PC-9 (cell line): ENCODE measurements around the gene DNAH2. TPM values are rescaled to one million over a fixed set of nuclear protein-coding genes. Genes with fewer than 3 reads are reported as not detected.

ENCODE experiments used
- BruUV-seq: library from RNA; stranded (reverse); fragments of 400-500 nt; replicated peaks from 2 replicates; lab custom pipeline; 2021; lab: Mats Ljungman, UMichigan
- CTCF ChIA-PET: fragments of 300-600 bp; sonication (Branson Sonifier 250); formaldehyde crosslinking; loops from one replicate; lab custom pipeline; 2022; ENCODE audit warnings: antibody characterized with exemption; lab: Charles Lee
- POLR2A ChIA-PET: fragments of 300-600 bp; sonication (Branson Sonifier 250); formaldehyde crosslinking; loops from one replicate; lab custom pipeline; 2022; ENCODE audit warnings: antibody characterized with exemption; ENCODE audit not compliant: unreplicated experiment; lab: Charles Lee
- DNase-seq, 2 experiments: peaks; one replicate each; pipeline versions ENCODE4 v3.0.0 to v3.0.0-alpha.2; 2015 to 2022; ENCODE audit warnings: mixed read lengths in 1 of 2
- H2AFZ ChIP-seq: fragments of 200-600 bp; sonication (generic); 2 replicates; pipeline ENCODE4 v1.8.1; 2017; ENCODE audit warnings: antibody characterized with exemption
- H3F3A ChIP-seq: fragments of 200-600 bp; sonication (generic); 2 replicates; pipeline ENCODE4 v1.8.1; 2017; ENCODE audit warnings: antibody characterized with exemption, mild to moderate bottlenecking, low read depth; ENCODE audit not compliant: insufficient read depth
- H3K27ac ChIP-seq: fragments of 200-600 bp; sonication (generic); 2 replicates; pipeline ENCODE4 v1.6.1; 2016; ENCODE audit warnings: mixed run types
- H3K27me3 ChIP-seq: fragments of 200-600 bp; sonication (generic); 2 replicates; pipeline ENCODE4 v1.6.1; 2016; ENCODE audit warnings: low read depth, mixed run types; ENCODE audit not compliant: insufficient read depth
- H3K36me3 ChIP-seq: fragments of 200-600 bp; sonication (generic); 2 replicates; pipeline ENCODE4 v1.6.1; 2016; ENCODE audit warnings: low read depth, mixed run types
- H3K4me1 ChIP-seq: fragments of 200-600 bp; sonication (generic); replicated peaks from 2 replicates; pipeline ENCODE4 v1.6.1; 2016; ENCODE audit warnings: mixed run types; ENCODE audit not compliant: insufficient read depth
- H3K4me2 ChIP-seq: fragments of 200-600 bp; sonication (generic); 2 replicates; pipeline ENCODE4 v1.6.1; 2017; ENCODE audit warnings: mixed run types
- H3K4me3 ChIP-seq: fragments of 200-600 bp; sonication (generic); 2 replicates; pipeline ENCODE4 v1.6.1; 2016; ENCODE audit warnings: mixed run types
- H3K79me2 ChIP-seq: fragments of 200-600 bp; sonication (generic); 2 replicates; pipeline ENCODE4 v1.6.1; 2017; ENCODE audit warnings: low read depth, mixed run types
- H3K9me2 ChIP-seq: fragments of 200-600 bp; sonication (generic); 2 replicates; pipeline ENCODE4 v1.8.1; 2017; ENCODE audit warnings: mild to moderate bottlenecking; ENCODE audit not compliant: insufficient read depth
- H3K9me3 ChIP-seq: fragments of 200-600 bp; sonication (generic); 2 replicates; pipeline ENCODE4 v1.8.1; 2016; ENCODE audit warnings: low read depth; ENCODE audit not compliant: insufficient read depth
- H4K20me1 ChIP-seq: fragments of 200-600 bp; sonication (generic); 2 replicates; pipeline ENCODE4 v1.8.1; 2017; ENCODE audit not compliant: insufficient read depth
- EZH2 ChIP-seq: fragments of 200-600 bp; sonication (generic); IDR thresholded peaks from 2 replicates; pipeline ENCODE4 v1.8.0; 2017; ENCODE audit warnings: antibody characterized with exemption, low read depth
- intact Hi-C: fragments of 100-400 bp; cut with micrococcal nuclease; formaldehyde crosslinking; loops from one replicate; pipeline ENCODE4 v1.10.0; 2022; ENCODE audit not compliant: unreplicated experiment
- total RNA-seq: library from RNA; stranded (reverse); gene quantifications from 2 replicates; pipeline ENCODE4 v1.2.3, GENCODE V29; 2021
- TF ChIP-seq, protein P1 (sequence below): fragments of 200-600 bp; sonication (generic); conservative IDR thresholded peaks from 2 replicates; pipeline ENCODE4 v1.6.1; 2017; ENCODE audit warnings: mixed run types, antibody characterized with exemption, mild to moderate bottlenecking, moderate library complexity

Gene DNAH2
- total RNA-seq, 1 experiment from 2014 or later = 10.6 TPM

DNA sequence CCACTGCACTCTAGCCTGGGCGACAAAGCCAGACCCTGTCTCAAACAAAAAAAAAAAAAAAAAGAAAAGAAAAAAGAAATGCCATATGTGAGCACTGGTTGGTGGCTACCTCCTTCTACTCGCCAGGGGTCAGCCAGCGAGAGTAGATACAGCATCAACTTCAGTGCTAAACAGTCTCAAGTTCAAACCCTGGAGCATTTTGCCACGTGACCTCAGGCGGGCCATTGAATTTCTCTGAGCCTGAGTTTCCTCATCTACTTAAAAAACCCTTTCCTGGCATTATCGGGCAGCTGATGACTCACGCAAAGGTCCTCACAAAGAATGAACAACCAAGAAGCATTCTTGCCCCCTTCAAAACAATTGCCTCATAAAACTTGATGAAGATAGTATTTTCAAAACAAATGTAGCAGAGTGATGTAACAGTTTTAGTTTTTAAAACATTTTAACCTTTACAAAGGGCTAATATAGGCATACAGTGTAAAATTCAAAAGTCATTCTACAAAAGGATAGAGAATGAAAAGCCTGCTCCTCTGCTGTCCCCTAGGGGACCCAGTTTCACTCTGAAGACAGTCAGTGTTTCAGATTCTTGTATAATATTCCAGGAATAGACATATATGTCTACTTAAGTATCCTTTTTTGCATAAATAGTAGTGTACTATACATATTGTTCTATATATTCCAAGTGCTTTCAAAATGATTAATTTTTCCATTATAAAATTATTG, 28.4 kb downstream of the DNAH2 start:
- no TSS peak for BruUV-seq
- DNase-seq = peak; percentile 80 to 87
- intact Hi-C loops = loop anchor here (1.0 to 5.0 kb wide), 3 partner anchors 36 to 371 kb away; partner anchors contain the start of gene ALOXE3

DNA sequence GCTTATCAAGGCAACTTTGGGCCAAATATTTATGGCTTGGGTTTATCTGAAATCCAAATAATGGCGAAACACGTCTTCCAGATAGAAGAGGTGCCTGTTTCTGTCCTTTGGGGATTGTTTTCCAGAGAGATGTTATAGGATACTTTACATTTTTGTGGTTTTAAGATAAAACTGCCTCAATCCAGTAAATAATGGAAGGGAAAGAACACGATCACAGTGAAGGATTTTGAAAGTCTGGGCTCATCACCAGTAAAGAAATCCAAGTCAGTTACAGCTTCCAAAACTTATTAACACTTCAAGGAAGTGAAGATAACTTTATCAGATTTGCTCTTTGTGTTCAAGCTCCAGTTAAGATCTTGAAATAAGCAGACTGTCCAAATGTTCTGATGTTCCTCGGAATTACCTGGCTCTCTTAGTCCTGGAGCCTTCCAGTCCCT, 30.1 kb downstream of the DNAH2 start:
- 0 out of 2 replicates have a peak overlapping the region, but pooled peaks have one; percentile 19 for H3K27ac ChIP-seq
- no peaks in the 10 kb centered on the region for H3K36me3 ChIP-seq
- H3K4me3 ChIP-seq = no peak overlapping the region

More for the DNA sequence above, 28.4 kb downstream of the DNAH2 start:
- Histone ChIP-seq H3K79me2 (no peaks in the 10 kb centered on the region), H3F3A (peaks cover 43% of the 10 kb centered on the region), H3K27ac (peak overlapping the region; percentile 76), H3K4me3 (no peak overlapping the region), H3K4me1 (peaks cover 57% of the 10 kb centered on the region), H3K36me3 (no peaks in the 10 kb centered on the region), H3K4me2 (peak overlapping the region; percentile 45), H3K9me3 (no peaks in the 10 kb centered on the region), H4K20me1 (no peaks in the 10 kb centered on the region), H3K27me3 (no peaks in the 10 kb centered on the region), H3K9me2 (no peaks in the 10 kb centered on the region), H2AFZ (no peak overlapping the region)
- TF ChIP-seq, protein P1, sequence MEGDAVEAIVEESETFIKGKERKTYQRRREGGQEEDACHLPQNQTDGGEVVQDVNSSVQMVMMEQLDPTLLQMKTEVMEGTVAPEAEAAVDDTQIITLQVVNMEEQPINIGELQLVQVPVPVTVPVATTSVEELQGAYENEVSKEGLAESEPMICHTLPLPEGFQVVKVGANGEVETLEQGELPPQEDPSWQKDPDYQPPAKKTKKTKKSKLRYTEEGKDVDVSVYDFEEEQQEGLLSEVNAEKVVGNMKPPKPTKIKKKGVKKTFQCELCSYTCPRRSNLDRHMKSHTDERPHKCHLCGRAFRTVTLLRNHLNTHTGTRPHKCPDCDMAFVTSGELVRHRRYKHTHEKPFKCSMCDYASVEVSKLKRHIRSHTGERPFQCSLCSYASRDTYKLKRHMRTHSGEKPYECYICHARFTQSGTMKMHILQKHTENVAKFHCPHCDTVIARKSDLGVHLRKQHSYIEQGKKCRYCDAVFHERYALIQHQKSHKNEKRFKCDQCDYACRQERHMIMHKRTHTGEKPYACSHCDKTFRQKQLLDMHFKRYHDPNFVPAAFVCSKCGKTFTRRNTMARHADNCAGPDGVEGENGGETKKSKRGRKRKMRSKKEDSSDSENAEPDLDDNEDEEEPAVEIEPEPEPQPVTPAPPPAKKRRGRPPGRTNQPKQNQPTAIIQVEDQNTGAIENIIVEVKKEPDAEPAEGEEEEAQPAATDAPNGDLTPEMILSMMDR = peak; percentile 28
- TF ChIP-seq EZH2 = no peak
- ChIA-PET POLR2A (interaction anchor here (0.7 kb wide), 1 partner anchor 22 kb away, joined by 3 read pairs; no protein-coding TSS in a partner anchor), CTCF (interaction anchor here (0.6 kb wide), 1 partner anchor 34 kb away, joined by 7 read pairs; no protein-coding TSS in a partner anchor)

GRCh38 chr17:7748076-7748775, 30.7 kb downstream of the DNAH2 start:
- Histone ChIP-seq H3K4me3 (no peak overlapping the region), H3K9me2 (no peaks in the 10 kb centered on the region), H3K4me1 (peaks cover 58% of the 10 kb centered on the region), H3K36me3 (no peaks in the 10 kb centered on the region), H3K79me2 (no peaks in the 10 kb centered on the region), H3K27me3 (no peaks in the 10 kb centered on the region), H3F3A (peaks cover 43% of the 10 kb centered on the region), H4K20me1 (no peaks in the 10 kb centered on the region), H3K4me2 (peak overlapping the region; percentile 6; the same call in 1 of the 2 replicates), H3K27ac (0 out of 2 replicates have a peak overlapping the region, but pooled peaks have one; percentile 19), H2AFZ (no peak overlapping the region), H3K9me3 (no peaks in the 10 kb centered on the region)
- POLR2A ChIA-PET = no interaction called here
- BruUV-seq = no TSS peak
- intact Hi-C loops = loop anchor here (5.0 kb wide), 2 partner anchors 94 to 369 kb away; partner anchors contain the start of gene ALOXE3
- CTCF ChIA-PET = interaction anchor here (0.6 to 1.1 kb wide), 4 partner anchors 26 to 293 kb away, joined by 3 read pairs; no protein-coding TSS in a partner anchor
- DNase-seq = no peak
- no peak for TF ChIP-seq EZH2
- TF ChIP-seq, protein P1 = no peak

More for the DNA sequence above, 30.1 kb downstream of the DNAH2 start:
- H3F3A ChIP-seq = peaks cover 43% of the 10 kb centered on the region
- peak overlapping the region; percentile 6 for H3K4me2 ChIP-seq
- TF ChIP-seq EZH2 = no peak
- TF ChIP-seq, protein P1 = no peak
- H3K4me1 ChIP-seq = peaks cover 58% of the 10 kb centered on the region
- POLR2A ChIA-PET = no interaction called here
- intact Hi-C loops = loop anchor here (5.0 kb wide), 2 partner anchors 95 to 370 kb away; partner anchors contain the start of gene ALOXE3
- no peaks in the 10 kb centered on the region for H4K20me1 ChIP-seq
- no peaks in the 10 kb centered on the region for H3K79me2 ChIP-seq
- CTCF ChIA-PET = no interaction called here
- H3K9me3 ChIP-seq = no peaks in the 10 kb centered on the region
- H3K27me3 ChIP-seq = no peaks in the 10 kb centered on the region
- no peaks in the 10 kb centered on the region for H3K9me2 ChIP-seq
- H2AFZ ChIP-seq = no peak overlapping the region
- DNase-seq = no peak
- no TSS peak for BruUV-seq
